Body of pancreas (tissue), 4 donors: Measurements from ENCODE around the gene ALX4.

Experiments used
- POLR2A ChIP-seq, 3 donors: fragments of 450-650 bp; IDR thresholded peaks; one replicate each; pipeline ENCODE4 v1.6.1; 2016; ENCODE audit warnings: antibody characterized with exemption in 3 of 3, mild to moderate bottlenecking in 2 of 3
- TF ChIP-seq, protein P1 (sequence below), 7 experiments: fragments of 450-650 bp in 4 of 7; fragments of 200-600 bp in 3 of 7; sonication (generic) in 3 of 7; IDR thresholded peaks; one replicate each; pipeline ENCODE4 v1.5.1; 2016 to 2019; ENCODE audit warnings: antibody characterized with exemption in 7 of 7

- TF ChIP-seq, protein P1, sequence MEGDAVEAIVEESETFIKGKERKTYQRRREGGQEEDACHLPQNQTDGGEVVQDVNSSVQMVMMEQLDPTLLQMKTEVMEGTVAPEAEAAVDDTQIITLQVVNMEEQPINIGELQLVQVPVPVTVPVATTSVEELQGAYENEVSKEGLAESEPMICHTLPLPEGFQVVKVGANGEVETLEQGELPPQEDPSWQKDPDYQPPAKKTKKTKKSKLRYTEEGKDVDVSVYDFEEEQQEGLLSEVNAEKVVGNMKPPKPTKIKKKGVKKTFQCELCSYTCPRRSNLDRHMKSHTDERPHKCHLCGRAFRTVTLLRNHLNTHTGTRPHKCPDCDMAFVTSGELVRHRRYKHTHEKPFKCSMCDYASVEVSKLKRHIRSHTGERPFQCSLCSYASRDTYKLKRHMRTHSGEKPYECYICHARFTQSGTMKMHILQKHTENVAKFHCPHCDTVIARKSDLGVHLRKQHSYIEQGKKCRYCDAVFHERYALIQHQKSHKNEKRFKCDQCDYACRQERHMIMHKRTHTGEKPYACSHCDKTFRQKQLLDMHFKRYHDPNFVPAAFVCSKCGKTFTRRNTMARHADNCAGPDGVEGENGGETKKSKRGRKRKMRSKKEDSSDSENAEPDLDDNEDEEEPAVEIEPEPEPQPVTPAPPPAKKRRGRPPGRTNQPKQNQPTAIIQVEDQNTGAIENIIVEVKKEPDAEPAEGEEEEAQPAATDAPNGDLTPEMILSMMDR (IDR thresholded peaks at IDR 0.05), result no peak
- TF ChIP-seq POLR2A (IDR thresholded peaks at IDR 0.05), result no peak
Measured at GRCh38 chr11:44290208-44290607, 19.7 kb downstream of the ALX4 start.
